SH-SY5Y (cell line): Measurements from ENCODE around the gene CDC27.

Source experiments
- GATA2 ChIP-seq: IDR thresholded peaks from 2 replicates; pipeline ENCODE4 v1.6.1; 2011; ENCODE audit warnings: mild to moderate bottlenecking, low read depth, low read length
- GATA3 ChIP-seq: IDR thresholded peaks from 2 replicates; pipeline ENCODE4 v1.6.1; 2011; ENCODE audit warnings: low read depth, mild to moderate bottlenecking, low read length, moderate library complexity

Gene CDC27

GRCh38 chr17:47224966-47225365 lies 35.9 kb upstream of the CDC27 start:
- TF ChIP-seq GATA3 (no peak), GATA2 (no peak)

DNA sequence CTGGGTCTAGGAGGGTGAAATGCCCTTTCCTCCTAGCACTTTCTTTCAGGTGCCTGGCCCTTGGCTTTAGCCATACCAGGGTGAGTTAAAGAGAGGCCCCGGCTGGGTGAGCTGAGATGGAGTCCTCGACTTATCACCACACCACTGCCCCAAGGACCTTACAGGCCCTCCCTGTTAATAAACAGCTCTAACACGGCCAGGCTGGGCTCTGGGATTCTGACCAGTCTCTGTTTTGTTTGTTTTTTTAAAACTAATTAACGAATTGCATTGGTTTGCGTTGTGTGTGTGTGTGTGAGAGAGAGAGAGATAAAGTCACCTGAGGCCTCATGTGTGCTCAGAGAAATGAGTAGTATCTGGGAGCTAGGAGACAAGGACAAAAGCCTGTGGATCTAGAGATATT lies 34.4 kb upstream of the CDC27 start:
- TF ChIP-seq GATA3 = no peak
- TF ChIP-seq GATA2 = no peak

DNA sequence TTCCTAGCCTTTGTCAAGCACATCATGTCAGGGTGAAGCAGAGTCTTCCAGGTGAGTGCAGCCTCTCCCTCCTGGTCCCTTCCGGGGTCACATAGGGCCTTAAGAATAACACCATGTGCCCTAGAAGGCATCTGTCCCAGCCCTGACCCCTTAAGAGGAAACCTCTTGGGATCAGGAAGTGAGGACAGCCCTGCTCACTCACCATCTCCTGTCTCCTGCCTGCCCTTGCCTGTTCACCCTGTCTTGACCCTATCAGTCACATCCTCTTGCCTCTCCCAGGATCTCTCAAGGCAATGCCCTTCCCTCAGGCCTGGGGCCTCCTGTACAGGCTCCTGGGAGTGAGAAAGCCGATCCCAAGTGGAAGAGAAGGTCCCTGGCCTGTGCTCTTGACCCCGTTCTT lies 33.9 kb upstream of the CDC27 start:
- no peak for TF ChIP-seq GATA3
- TF ChIP-seq GATA2 = no peak

- TF ChIP-seq GATA3 (no peak), GATA2 (no peak)
Measured at GRCh38 chr17:47222047-47222446, 33.0 kb upstream of the CDC27 start.

GRCh38 chr17:47221154-47221553 lies 32.1 kb upstream of the CDC27 start:
- TF ChIP-seq GATA3 (no peak), GATA2 (no peak)

DNA sequence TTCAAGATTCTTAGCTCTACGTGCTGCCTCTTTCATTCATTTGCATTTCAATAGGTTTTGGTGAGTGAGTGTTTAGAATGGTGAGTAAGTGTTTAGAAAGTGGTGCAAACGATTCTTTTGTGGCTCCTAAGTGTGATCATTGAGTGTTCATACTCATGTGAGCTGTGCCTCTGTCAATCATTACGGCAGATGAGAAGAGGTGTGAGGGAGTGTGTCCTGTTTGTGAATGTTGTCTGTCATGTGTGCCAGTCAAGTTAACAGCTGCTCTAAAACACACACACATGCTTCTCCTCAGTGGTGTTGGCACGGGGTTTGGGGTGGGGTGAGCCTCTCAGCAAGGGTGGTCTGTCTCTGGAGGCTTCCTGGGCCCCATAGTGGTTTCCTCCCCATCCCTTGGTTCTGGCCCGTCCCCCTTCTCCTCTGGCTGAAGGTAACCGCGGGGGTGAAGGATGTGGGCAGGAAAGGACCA lies 31.5 kb upstream of the CDC27 start:
- TF ChIP-seq GATA2 (no peak), GATA3 (no peak)

DNA sequence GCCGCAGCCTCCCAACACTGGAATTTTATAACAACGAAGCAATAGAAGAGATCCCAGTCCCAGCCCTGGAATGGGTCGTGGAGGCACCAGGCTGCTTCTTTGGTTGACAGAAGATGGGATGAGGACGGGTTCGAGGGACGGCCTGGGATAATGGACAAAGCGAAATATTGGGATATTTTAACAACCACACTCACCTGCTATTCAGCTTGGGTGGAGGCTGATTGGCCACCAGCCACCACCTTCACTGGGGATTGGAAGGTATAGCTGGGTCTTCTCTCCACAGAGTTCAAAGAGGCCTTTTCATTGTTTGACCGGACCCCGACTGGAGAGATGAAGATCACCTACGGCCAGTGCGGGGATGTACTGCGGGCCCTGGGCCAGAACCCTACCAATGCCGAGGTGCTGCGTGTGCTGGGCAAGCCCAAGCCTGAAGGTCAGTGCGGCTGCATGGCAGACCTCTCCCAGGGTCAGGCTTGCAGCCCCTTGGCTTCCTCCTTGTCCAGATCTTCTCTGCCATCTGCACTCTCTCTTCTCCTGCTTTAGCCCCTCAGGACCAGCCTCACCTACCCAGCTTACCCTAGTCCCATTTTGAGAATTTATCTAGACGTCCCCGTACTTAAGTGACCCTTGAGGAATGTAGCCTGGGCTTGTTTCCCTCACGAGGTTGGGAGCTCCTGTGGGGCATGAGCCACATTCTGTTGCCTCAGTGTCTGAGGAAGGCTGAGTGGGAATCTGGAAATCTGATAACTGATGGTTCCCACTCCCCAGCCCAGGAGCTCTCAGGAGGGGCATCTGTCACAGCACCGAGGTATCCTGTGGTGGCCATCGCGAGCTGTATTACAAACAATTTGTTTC lies 30.8 kb upstream of the CDC27 start:
- no peak for TF ChIP-seq GATA2
- TF ChIP-seq GATA3 = no peak

- TF ChIP-seq GATA3 = no peak
- TF ChIP-seq GATA2 = no peak
Measured at GRCh38 chr17:47218896-47219430, 29.9 kb upstream of the CDC27 start.

- TF ChIP-seq GATA2 = no peak
- no peak for TF ChIP-seq GATA3
Measured at GRCh38 chr17:47214931-47215330, 25.8 kb upstream of the CDC27 start.

- TF ChIP-seq GATA2 (no peak), GATA3 (no peak)
Measured at GRCh38 chr17:47213540-47213939, 24.4 kb upstream of the CDC27 start.

GRCh38 chr17:47212458-47212857 lies 23.4 kb upstream of the CDC27 start:
- no peak for TF ChIP-seq GATA2
- no peak for TF ChIP-seq GATA3

GRCh38 chr17:47210779-47211178 lies 21.7 kb upstream of the CDC27 start:
- TF ChIP-seq GATA2 (no peak), GATA3 (no peak)

GRCh38 chr17:47210105-47210504 lies 21.0 kb upstream of the CDC27 start:
- TF ChIP-seq GATA2 (no peak), GATA3 (no peak)

DNA sequence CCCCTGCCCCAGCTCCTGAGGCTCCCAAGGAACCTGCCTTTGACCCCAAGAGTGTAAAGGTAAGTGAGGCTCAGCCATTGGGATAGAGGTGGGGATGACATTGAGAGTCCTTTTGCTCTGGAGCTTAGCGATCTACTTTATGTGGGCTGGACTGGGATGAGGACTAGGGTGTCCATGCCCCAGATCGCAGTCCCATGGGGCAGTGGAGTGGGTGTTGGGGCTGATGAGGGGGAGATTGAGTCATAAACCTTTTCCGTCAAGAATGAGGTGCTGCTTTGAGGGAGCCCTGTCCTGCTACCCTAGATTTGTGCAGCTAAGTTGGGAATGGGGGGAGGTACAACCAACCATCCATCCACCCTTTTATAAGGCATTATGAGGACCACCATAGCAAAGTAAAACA lies 20.4 kb upstream of the CDC27 start:
- TF ChIP-seq GATA3 (no peak), GATA2 (no peak)
